GM18517 (cell line): Measurements from ENCODE around the gene KCNK16.

Experiments used
- ATAC-seq: cut with Tn5 transposase; IDR thresholded peaks from one replicate; pipeline ENCODE4 v1.9.1; 2021; ENCODE audit warnings: mild to moderate bottlenecking, moderate library complexity; ENCODE audit not compliant: unreplicated experiment

Gene KCNK16

DNA sequence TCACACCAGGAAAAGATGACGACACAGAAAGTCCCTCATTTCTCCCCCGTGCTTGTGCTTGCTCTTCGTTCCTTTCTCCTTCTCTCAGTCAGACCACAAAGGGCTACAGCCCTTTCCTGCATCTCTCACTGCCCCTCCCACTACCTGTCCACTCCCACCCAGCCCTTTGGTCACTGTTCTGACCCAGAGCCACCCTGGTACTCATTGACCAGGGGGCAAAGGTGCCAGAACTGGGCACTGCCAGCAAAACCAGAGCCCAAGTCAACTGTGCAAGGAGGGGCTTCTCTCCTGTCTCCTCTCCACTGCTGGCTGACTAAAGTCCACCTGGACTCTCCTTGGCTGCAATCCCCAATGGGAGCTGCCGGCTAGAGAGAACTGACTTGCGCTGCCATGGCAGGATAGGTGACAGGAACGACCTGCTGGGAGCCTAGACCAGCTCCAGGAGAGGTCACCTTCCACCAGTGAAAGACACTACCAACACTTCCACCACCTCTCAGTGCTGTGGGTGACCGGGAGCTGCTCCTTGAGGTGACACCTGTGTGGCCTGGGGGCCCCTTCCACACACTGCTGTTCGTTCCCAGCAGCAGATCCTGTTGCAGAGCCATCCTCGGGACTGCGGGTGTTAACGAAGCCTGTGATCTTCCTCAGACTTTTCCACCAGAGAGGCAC is 41.1 kb downstream of the KCNK16 start:
- no peak for ATAC-seq

DNA sequence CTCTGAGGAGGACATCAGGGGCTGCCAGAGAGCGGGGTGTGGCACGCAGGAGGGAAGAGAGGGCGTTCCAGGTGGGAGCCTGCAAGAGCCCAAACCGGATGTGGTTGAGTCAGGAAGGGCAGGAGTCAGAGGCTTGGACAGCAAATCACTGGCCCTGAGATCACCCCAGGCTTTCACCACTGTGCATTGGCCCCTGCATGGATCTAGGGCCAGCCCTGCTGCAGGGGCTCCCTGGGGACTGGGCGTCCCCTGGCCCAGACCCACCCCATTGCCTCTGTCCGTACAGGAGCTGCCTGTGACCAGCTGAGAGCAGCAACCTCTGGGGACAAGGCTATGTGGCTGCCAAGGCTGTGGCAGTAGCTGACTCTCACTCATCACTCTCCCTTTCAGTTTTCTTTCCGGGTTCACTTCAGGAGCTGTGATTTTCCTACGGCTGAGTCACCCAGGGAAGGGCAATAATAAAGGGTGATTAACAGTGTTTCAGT is 42.2 kb downstream of the KCNK16 start:
- ATAC-seq = no peak

DNA sequence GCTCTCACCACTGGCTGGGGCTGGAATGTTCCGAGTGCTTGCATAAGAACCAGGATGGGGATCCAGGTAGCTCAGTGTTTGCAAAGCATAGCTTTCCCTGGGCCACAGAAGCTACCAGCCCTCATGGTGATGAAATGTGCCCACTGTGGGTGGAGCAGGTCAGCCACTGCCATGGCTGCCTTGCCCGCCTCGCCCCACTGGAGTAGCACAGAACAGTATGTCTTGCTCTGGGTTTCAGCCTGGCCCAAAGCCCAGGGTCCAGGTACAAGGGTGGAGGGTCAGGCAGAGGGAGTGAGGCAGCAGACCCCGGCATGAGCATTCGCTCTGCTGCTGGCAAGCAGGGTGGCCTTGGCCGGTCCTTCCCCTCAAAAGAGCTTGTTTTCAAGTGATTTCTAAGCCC is 43.0 kb downstream of the KCNK16 start:
- no peak for ATAC-seq

DNA sequence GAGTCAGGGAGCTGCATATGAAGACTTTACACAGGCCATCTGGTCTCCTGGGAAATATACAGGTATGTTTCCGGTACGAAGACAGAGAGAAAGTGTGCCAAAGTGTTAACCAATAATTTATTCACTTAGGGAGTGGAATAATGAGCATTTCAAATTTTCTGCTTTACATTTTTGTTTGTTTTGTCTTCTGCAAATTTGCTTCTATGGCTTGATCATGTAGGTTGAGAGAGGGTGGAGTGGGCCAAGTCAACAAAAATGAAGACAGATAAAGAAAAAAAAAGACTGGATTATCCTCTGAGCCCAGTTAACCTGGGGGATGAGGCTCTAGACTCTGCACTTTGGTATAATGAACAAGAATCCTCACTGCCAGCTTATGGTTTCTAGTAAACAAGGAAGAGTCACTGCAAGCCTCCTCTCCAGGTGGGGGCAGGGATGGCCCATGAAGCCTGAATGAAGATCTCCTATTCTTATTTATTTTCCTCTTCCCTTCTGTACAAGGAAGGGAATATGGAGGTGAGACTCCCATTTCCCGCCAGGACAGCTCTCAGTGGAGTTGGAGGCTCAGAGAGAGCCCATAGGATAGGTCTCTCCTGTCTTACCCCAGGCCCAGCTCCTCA is 46.0 kb downstream of the KCNK16 start:
- no peak for ATAC-seq

DNA sequence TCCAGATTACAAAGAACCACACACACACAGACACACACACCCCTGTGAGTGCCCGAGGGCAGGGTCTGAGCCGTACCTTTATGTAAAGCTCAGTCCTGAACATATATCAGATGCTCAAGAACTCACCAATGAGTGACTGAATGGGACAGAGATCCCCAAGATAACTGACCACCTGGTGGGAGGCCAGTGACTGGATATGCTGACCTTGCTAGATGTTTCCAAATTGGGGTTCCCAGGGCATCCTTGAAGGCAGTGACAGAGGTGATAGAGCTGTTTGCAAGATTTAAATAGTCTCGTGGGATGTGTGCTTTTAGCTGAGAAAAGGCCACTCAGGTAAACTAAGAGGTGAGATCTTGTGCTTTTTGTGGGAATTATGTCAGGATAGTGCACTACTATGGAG is 47.6 kb downstream of the KCNK16 start:
- no peak for ATAC-seq

DNA sequence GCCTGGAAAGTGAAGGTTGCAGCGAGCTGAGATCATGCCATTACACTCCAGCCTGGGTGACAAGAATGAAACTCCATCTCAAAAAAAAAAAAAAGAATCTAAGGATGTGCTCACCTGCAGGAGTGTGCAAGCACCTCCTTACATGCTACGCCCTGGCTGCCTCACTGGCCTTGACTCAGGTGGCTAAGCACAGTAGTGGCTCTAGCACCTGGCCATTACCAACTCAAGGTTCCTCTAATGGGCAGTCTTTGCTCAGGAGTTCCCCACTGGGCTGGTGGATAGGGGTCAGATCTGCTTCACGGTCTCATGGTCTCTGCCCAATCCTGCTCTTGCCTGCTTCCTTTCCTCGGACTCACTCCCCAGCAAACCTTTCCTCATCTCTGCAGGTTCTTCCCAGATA is 48.0 kb downstream of the KCNK16 start:
- ATAC-seq = no peak

DNA sequence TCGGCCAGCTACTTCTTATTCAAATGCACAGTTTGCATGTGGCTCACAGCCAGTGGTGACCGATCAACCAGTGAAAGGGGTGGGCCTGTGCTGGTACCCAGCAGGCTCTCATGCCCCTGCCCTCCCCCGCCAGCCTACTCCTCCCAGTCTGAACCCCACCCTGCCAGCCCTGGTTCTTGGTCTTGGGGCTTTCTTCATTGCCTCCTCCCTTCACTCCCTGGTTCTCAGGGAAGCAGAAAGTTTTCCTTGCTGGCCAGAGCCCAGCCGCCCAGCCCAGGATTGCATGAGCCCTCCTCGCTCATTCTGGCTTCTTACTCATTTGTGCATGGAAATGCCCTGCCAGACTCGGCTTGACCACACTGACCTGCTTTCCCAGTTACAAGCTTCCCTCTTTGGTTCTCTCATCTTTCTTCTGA is 49.1 kb downstream of the KCNK16 start:
- ATAC-seq = no peak

DNA sequence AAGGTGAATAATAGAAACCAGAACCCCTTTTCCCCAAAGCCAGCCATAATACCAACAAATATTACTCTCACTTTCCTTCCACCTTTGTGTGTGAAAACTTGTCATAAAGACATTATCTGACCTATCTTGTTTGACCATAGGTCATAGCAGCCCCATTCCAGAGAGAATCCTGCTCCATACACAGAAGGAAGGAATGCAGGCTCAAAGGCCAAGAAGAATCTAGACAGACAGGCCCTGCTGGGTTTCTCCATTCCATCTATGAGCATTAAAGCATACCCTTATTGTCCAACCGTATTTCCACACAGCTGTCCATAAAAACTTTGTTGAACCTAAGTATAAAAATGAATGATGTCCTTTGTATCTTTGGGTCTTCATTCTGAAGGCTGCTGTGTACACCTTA is 52.5 kb downstream of the KCNK16 start:
- ATAC-seq = no peak

DNA sequence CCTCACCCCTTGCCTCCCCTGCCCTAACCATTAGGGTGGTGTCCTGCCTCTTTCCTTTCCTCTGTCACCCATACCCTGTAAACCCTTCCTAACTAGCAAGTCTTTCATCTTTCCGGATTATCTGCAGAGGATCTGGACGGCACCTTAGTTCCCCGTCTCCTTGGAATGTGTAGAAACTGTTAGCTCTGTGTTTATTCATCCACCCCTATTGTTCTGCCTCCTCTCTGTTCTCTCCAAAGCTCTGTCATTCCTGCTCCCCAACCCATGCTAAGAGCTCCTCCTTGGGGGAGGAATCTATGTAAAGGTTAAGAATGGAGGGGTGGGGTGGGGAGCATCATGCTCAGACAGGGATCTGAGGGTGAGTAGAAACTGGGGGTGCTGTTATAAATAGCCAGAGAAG is 53.8 kb downstream of the KCNK16 start:
- ATAC-seq = no peak

DNA sequence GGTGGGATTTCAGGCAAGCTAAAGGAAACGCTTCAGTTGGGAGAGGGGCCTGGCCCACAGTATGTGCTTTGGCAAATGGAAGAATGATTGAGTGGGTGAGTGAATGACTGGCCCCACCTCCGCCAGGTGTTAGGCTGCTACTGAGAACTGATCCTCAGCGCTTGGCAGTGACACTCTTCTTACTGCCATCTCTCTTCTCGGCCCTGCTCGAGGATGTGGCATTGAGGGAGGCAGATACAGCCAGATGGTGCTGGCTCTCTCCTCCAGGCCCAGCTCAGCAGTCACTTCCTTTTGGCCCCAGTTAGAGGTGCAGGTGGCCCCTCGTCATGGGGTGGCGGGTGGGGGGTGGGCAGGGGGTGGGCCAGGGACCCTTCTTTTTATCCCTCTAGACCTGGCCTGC is 54.3 kb downstream of the KCNK16 start:
- ATAC-seq = no peak

DNA sequence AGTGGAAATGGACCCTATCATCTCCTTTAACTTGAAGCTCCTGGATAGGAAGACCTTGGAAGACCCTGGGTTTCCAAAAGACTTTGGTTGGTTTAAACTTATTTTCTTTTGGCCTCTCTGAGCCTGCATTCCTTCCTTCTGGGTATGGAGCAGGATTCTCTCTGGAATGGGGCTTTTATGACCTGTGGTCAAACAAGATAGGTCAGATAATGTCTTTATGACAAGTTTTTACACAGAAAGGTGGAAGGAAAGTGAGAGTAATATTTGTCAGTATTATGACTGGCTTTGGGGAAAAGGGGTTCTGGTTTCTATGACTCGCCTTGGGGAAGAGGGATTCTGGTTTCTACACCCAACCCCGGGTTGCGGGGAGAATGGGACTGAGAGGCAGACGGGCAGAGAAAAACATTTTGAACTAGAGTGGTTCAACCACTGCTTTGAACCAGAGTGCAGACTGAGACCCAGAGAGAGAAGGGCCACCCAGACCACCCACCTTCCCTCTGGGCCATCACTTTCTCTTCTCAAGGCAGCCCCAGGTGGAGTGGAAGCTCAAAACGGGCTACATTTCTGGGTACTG is 55.6 kb downstream of the KCNK16 start:
- no peak for ATAC-seq

DNA sequence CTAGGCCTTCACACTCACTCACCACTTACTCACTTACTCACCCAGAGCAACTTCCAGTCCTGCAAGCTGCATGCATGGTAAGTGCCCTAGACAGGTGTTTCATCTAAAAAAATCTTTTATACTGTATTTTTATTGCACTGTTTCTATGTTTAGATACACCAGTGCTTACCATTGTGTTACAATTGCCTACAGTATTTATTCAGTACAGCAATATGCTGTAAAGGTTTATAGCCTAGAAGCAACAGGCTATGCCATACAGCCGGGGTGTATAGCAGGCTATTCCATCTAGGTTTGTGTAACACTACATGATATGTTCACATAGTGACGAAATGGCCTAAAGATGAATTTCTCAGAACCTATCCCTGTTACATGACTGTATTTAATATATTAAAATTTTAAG is 56.1 kb downstream of the KCNK16 start:
- no peak for ATAC-seq
